GM18511 (cell line): ENCODE data around the gene VAC14.

ENCODE experiments used
- ATAC-seq: cut with Tn5 transposase; IDR thresholded peaks from one replicate; pipeline ENCODE4 v1.9.1; 2021; ENCODE audit warnings: mild to moderate bottlenecking, moderate library complexity; ENCODE audit not compliant: unreplicated experiment

The VAC14 gene

DNA sequence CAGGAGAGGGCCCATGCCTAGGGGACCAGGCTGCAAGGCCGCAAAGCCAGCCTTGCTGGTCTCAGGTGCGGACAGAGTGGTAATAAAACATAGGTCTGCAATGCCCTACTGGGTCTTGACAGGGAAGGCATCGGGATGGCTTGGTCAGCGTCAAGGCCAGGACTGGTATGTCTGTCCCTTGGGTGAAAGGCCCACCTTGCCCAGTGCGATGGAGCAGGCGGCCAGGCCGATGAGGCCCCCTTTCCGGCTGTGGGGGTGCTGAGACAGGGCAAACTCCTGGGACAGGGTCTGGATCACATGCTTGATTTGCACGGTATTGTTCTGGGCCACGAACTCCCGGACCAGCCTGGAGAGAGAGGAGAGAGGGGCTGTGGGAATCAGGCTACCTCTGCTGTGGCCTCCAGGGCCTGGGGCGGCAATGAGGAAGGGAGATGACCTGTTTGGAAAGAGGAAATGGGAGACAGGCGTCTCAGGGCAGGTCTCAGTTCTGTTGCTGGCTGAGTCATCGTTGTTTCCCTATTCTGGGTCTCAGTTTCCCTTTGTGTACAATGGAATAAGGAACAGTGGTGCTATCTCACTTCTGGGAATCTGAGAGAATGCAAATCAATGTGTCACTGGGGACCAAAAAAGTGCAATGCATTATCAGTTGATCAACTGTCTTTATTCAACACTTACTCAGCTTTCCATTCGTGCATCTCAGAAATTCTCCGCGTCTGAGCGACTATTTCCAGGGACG lies 14.8 kb downstream of the VAC14 start:
- no peak for ATAC-seq

GRCh38 chr16:70784692-70785555 lies 16.0 kb downstream of the VAC14 start:
- ATAC-seq, result no peak

DNA sequence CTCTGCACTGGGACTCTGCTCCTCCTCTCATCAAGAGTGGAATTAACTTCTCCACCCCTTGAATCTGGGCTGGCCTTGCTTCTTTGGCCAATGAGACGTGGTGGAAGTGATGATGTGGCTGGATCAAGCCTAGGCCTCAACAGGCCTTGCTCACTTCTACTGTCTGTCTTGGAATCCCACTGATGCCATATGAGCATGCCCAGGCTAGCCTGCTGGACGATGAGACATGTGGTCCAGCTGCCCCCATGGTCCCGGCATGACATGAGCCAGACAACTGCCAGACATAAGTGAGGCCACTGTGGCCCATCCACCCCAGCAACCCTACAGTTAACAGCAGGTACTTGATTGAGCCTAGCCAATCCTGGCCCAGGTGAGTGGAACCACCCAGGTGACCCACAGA lies 18.7 kb downstream of the VAC14 start:
- ATAC-seq, result no peak

- no peak for ATAC-seq
Measured at GRCh38 chr16:70781800-70782199, 19.2 kb downstream of the VAC14 start.

DNA sequence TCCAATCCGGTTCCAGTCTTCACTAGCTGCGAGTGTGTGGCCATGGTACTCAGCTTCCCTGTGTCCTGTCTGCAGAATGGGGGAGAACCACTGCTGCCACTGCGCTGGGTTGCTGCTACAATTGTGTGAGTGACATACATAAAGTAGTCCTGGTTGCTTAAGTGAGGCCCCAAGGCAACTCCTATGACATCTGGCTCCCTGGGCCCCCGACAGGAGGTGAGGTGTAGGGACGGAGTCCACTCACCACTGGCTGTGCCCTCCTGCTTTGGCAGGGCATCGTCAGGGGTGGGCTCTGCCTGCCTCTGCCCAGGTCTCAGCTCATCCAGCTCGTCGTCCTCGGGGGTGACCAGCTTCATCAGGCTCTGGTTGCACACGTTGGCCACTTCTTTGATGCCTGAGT lies 20.4 kb downstream of the VAC14 start:
- ATAC-seq, result no peak

- ATAC-seq, result no peak
Measured at GRCh38 chr16:70779361-70779760, 21.6 kb downstream of the VAC14 start.

DNA sequence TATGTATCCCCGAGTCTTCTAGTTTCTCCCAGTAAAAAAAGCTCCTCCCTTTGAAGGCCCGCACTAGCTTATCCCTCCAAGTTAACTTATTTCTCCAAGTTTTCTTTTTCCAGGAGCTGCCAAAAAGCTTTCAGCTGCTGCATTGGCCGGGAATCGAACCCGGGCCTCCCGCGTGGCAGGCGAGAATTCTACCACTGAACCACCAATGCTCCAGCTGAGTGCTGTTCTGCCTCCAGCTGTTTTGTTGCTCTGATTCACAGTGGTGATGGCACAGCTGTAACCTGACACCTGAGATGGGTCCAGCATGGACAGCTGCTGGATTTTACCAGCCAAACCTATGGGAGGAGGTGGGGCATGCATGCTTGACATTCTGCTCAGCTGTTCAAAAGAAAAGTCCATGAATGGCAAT lies 22.1 kb downstream of the VAC14 start:
- no peak for ATAC-seq

DNA sequence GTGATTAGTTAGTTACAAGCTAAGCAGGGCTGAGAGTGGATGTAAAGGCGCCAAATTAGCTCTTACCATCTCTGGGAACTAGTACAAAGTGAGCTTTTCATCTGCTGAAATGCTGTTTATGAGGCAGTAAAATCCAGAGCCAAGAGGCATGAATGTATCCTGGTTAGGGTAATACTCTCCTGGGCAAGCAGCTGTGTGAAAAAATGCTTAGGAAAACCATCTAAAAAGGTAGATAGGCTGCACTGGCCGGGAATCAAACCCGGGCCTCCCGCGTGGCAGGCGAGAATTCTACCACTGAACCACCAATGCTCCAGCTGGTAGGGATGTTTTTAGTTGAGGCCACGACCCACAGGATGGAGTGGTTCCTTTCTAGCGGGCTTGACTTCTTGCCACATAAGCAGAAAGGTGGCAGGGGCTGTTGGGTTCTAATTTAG lies 23.0 kb downstream of the VAC14 start:
- ATAC-seq, result no peak

- no peak for ATAC-seq
Measured at GRCh38 chr16:70777496-70777895, 23.5 kb downstream of the VAC14 start.

DNA sequence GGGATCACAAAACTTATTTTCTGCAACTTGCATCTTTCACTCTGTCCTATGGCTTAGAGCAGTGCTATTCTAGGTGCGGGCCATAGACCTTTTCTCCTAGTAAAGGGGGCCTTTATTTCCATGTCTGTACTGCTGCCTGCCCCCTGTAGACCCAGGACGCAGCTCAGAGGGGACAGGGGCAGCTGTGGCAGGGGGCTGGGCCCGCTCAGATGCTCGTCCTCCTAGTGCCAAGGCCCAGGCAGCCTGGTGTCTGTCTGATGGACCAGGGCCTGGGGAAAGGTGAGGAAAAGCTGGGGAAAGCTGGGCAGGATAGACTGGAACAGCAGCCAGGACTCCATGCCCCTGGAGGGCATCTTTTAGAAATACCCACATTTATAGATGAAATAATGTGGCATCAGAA lies 25.6 kb downstream of the VAC14 start:
- ATAC-seq, result no peak

- ATAC-seq, result no peak
Measured at GRCh38 chr16:70774261-70774660, 26.7 kb downstream of the VAC14 start.

DNA sequence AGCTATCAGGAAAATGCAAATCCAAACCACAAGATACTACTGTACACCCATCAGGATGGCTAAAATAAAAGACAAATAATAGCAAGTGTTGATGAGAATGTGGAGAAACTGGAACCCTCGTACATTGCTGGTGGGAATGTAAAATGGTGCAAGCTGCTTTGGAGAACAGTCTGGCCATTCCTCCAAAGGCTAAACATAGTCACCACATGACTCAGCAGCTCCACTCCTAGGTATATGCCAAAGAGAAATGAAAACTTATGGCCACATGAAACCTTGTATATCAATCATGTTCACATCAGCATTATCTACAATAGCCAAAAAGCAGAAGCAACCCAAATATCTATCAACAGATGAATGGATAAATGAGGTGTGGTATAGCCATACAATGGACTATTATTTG lies 28.5 kb downstream of the VAC14 start:
- ATAC-seq, result no peak

DNA sequence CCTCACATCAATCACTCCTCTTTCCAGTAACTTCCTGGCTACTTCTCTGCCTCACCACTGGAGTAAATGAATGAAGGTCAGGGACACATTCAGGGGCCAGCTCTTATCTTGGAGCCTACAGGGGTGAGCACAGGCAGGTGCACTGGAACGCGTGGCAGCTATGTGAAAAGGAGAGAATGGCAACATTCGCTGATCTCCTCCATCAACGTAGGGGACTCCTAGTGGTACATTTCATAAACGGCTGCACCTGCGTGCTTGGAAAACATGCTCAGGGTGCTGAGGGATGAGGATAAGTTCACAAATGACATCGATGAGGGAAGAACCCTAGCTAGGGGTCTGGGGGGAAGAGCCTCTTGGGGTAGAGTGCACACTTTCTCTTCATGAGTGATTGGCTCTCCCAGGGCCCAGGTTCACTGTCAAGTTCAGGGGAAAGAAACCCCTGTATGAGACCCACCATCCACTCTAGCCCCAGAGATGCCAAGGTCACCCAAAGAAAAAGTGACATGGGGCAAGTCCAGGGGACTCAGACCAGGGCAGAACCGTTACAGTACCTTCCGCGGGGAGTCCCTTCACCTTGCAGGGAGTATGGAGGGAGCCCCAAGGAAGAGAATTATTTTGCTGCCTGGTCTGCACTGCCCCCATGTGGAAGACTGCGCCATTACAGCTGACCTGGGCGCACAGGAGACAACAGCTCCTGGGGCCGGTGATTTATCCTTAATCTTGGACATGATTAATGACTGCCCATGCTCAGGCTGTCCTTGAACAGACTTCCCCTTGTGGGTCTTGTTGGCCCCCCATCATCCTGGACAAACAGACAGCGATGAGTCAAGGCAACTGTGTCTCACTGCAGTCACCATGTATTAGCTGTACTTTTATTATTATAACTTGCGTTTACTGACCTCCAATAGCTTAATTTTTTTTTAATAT lies 30.1 kb downstream of the VAC14 start:
- ATAC-seq, result no peak

- no peak for ATAC-seq
Measured at GRCh38 chr16:70770291-70770625, 30.7 kb downstream of the VAC14 start.

DNA sequence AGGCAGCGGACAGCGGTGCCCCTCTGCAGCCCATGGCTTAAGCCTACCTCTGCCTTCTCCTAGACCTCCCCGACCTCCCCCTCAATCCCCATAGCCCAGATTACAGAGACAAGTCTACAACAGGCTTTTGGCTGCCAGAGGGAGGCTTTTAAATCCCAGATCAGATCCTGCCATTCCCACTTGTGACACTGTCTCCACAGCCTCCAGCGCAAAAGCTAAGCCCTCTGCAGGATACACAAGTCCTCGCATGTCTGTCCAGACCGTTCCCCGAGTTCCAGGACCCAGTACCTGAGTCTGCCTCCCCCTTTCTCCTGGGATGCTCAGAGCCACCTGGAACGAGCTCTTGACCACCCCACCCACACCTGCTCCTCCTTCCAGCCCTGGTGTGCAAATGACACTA lies 31.2 kb downstream of the VAC14 start:
- ATAC-seq, result no peak

DNA sequence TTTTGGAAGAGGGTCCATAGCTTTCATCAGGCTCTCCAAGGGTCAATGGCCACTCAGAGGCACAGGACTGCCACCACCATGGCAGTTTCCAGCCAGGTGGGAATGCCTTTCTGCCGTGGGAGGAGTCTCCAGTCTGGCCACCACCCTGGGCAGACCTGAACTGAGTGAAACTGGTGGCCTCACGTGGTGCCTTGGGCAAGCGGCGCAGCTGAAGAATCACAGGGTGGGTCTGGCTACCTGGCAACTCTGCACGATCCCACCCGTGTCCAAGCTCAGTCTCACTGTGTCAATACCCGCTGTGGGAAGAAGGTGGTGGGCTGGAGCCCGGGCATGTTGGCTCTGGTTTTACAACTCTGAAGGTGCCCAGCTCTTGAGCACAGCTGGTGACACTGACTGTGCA lies 31.8 kb downstream of the VAC14 start:
- ATAC-seq, result no peak

DNA sequence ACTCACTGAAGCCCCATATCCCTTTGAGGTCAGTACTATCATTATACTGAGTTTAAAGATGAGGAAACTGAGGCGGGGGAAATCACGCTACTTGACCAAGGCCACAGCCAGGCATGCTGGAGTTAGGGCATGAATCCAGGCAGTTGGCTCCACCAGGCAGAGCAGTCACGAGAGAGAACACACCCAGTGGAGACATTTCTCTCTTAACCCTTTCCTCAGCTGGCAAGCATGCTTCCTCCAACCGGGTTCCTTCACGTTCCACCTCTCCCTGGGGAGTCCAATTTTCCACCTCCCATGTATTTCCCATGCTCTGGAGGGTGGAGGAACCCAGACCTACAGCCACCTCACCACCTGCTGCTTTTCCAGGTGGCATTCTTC lies 32.8 kb downstream of the VAC14 start:
- ATAC-seq, result no peak

DNA sequence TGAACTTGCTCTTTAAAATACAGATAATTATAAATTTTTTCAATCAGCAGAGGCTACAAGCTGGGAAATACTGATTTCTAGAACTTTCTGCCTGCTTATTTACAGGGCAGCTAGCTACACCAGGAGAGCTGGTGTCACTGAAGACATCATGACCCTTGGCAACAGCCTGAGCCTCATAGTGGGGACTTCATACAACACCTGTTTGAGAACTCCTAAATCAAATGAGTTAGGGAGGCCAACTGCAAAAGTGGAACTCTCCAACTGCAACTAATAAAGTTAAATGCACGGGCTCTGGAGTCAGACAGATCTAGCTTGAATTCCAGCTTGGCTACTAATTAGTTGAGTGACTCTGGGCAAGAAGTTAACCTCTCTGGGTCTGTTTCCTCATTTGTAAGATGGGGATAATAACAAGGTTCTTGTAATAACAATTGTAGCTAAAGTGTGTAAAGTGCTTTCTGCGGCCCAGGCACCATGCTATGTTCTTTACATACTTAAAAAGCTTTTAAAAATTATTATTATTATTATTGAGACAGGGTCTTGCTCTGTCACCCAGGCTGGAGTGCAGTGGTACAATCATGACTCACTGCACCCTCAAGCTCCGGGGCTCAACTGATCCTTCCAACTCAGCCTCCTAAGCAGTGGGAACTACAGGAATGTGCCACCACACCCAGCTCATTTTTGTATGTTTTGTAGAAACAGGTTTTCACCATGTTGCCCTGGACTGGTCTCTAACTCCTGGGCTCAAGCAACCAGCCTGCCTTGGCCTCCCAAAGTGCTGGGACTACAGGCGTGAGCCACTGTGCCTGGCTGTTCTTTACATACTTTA lies 33.4 kb downstream of the VAC14 start:
- ATAC-seq, result no peak

GRCh38 chr16:70766658-70767057 lies 34.3 kb downstream of the VAC14 start:
- ATAC-seq, result no peak

GRCh38 chr16:70766176-70766575 lies 34.8 kb downstream of the VAC14 start:
- no peak for ATAC-seq

GRCh38 chr16:70765491-70765890 lies 35.5 kb downstream of the VAC14 start:
- no peak for ATAC-seq
